ENCODE measurements around the gene PABPN1L.
"Not testable (repeated sequence)": the region's sequence is repeated elsewhere in the genome, so short reads cannot be mapped to it uniquely, and the experiment has no call there.

PABPN1L gene

DNA sequence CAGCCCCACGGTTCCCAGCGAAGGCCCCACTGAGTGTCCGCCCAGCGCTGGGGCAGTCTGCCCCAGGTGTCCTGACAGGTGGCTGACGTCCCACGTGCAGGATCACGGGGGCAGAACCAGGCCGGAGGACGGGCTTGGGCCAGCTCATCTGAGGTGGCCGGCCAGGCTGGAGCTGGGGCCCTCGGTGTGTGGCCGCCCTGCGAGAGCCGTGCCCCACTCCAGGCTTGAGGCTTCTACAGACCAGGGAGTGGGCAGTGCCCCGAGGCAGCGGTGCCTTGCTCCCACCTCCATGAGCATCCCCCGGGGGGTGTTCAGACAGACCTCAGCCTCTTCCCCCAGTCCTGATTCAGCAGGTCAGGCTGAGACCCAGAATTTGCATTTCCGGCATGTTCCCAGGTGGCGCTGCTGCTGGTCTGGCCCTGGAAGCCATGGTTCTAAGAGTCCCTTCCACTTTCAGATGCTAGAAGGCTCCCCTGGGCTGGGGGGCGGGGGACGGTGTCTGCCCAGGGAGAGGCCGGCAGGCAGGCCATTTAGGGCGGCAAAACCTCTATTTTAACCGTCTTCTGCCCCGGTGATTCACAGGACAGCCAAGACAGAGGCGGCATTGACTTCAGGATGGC lies 35.4 kb upstream of the PABPN1L start:
- DNase-seq (ENCODE audit: low read depth in 2 of 2) = no peak

DNA sequence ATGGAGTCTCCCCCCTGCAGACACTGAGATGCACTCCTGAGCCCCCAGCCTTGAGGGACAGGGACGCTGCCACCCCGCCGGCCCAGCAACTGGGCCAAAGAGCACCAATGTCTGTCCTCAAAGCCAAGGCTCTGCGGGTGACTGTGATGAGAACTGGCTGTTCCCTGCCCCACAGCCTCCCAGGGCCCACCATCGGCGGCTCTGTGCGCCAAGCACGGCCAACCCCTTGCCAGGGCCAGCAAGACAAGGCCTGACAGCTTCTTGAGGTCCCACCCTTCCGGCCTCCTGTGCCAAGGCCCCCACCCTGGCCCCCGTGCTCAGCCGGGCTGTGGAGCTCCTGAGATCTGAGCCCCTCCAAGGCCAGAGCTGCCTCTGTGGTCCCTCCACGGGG lies 34.2 kb upstream of the PABPN1L start:
- DNase-seq (ENCODE audit: low read depth in 2 of 2) = no peak

DNA sequence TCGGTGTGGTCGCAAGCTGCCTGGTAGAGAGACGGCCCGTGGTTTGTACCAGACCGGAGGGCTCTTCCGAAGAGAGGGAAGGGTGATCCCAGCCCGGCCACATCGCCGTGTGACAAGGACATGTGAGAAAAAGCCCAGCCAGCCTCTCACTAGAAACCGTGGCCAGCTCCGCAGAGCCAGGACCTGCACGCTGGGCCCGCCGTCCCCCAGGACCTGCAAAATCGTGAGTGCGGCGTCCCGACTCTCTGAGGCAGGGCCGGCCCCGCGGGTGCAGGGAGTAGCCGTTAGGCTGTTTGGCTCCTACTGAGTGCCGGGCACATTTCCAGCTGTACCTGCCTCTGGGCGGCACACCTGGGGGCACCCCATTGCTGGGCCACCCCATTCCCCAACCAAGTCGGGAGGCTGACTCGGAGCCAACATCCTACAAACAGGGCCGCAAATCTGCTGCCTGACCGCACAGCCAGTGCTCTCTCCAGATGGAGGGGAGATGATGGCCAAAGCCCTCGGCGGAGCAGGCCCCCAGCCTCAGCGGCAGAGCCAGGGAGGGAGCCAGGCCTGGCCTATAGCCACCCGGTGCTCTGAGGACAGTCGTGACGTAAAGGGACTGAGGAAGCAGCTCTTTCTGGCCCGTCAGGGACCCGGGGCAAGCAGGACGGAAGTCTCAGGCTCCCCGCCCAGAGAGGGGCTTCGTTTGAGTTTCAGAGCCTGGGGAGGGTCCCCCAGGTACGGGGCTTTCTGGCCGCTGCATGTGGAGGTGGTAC lies 33.6 kb upstream of the PABPN1L start:
- no peak for DNase-seq (ENCODE audit: low read depth in 2 of 2)

DNA sequence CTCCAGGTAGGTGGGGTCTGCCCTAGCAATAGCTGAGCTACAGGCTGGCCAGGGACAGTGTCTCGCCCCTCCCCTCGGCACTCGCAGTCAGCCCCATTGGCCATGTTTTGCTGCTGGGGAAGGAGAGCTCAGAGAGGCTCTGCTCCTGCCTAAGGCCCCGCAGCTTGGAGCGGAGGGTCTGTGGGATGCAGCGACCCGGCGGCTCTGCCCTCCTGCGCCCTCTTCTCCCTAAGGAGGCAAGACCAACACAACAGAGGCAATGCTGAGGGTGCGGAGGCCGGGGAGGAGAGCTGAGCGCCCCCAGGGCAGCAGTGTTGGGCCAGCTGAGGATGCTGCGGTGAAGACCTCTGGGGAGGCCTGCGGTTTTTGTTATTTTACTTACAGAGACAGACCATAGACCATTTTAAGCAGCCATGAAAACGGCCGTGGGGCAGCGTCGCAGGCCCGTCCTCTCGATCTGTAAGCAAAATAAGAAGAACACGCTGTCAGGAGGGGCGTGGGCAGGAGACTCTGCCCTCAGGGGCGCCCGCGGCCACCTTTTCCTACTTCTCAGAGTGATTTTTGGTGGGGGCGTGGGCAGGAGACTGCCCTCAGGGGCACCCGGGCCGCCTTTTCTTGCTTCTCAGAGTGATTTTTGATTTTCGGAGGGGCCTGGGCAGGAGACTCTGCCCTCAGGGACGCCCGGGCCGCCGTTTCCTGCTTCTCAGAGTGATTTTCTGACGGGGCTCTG lies 31.4 kb upstream of the PABPN1L start:
- no peak for DNase-seq (ENCODE audit: low read depth in 2 of 2)

DNA sequence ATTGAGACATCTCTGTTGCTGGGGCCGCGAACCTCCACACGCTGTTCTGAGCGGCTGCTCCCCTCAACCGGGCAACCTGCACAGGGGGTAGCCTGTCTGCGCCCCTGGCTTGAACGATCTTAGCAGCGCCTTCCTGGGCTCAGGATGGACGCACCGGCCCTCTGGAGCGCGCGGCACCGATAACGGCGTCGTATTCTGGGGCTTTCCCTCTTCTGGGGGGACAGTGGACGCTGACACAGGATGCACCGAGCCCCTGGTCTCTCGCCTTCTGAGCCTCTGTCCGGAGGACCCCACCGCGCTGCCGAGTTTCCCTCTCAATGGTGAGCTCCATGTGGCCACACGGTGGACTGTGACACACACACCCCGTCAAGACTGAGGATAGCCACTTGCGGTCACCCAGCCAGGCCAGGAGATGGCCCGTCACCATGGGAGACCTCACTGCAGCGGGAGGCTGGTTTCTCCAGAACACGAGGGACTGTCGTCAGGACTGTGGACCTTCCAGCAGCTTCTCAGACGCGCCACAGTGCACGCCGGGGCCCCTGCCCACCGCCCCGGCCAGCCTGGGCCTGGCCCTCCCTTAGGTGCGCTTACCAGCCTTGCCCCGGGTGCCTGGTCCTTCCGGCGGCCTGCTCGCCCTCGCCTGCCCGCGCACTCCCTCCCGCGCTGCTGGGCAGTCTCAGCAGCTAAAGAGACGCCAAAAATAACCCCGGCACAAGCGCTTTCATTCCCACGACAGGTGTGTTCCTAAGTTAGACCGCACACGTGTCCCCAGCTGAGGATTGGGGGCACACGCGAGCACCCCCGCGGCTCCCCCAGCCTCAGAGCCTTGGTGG lies 30.0 kb upstream of the PABPN1L start:
- DNase-seq (ENCODE audit: low read depth in 2 of 2) = no peak

DNA sequence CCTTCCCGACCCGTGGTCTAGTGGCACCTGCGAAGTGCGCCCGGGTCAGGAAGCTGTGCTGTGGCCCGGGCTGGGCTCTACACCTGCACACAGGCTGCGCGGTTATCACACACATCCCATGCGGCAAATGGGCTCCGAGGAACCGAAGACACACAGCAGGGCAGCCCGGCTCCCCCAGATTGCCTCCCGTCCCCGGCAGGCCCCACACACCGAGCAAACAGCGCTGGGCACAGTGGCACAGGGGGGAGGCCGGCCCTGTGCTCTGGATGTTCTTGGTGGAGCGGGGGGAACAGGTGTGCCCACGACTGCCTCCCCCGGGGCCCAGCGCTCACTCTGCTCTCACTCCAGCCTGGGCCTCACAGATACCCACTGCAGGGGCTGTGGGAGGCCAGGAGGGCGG lies 28.9 kb upstream of the PABPN1L start:
- DNase-seq (ENCODE audit: low read depth in 2 of 2) = no peak

DNA sequence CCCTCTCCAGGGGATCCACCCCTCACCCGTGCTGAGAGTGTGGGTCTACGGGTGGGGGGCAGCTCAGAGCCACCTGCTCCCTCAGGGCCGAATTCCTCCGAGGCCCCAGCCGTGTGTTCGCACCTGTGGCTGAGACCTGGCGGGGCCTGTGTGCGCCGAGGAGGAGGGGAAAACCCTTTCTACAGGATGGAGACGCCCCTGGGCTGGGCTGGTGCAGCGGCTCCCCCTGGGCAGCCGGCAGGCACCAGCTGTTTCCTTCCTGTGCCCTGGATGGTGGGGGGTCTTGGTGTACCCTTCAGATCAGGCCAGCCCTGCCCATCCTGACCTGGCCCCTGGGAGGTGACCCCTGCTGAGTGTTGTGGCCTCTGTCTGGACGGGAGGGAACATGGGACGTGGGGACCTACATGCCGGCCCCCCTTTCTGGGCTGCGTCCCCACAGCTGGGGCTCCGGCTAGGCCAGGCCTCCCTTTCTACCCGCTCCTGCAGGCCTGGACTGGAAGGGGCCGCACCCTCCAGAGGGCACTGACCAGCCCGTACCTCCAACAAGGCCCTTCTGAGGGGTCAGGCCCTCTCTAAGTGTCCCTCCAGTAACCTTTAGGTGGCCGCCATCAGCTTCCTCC lies 28.3 kb upstream of the PABPN1L start:
- no peak for DNase-seq (ENCODE audit: low read depth in 2 of 2)

DNA sequence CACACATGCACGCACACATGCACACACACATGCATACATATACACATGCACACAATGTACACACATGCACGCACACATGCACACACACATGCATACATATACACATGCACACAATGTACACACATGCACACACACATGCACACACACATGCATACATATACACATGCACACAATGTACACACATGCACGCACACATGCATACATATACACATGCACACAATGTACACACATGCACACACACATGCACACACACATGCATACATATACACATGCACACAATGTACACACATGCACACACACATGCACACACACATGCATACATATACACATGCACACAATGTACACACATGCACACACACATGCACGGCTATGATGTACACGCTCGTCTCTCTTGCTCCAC lies 27.8 kb upstream of the PABPN1L start:
- DNase-seq (ENCODE audit: low read depth in 2 of 2) = not testable (repeated sequence)

DNA sequence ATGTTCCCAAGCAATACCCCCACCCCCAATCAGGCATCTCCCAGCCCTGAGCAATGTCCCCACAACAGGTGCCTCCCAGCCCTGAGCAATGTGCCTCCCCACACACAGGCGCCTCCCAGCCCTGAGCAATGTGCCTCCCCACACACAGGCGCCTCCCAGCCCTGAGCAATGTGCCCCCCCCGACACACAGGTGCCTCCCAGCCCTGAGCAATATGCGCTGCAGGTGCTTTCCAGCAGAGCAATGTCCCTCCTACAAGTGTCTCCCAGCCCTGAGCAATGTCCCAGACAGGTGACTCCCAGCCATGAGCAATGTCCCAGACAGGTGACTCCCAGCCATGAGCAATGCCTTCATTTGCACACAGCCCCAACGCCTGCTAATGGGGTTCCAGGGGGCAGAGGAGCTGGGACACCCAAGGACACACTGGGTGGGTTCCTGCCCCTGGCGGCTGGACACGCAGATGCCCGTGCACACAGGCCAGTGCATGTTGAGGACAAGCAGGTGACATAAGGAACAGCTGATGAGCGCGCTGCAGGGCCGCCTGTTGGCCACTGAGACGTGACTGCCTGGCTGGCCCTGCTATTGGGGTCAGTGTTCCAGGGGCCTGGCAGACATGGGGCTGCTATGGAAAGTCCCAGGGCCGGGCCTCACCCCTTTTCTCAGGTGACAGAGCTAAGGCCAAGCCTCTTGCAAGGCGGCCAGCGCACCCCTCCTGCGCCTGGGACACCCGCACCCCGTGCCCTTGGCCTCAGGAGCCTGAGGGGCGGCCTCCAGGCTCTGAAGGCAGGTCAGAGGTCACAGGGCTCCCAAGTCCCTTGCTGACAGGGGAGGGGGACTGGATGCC lies 26.9 kb upstream of the PABPN1L start:
- DNase-seq (ENCODE audit: low read depth in 2 of 2) = no peak

DNA sequence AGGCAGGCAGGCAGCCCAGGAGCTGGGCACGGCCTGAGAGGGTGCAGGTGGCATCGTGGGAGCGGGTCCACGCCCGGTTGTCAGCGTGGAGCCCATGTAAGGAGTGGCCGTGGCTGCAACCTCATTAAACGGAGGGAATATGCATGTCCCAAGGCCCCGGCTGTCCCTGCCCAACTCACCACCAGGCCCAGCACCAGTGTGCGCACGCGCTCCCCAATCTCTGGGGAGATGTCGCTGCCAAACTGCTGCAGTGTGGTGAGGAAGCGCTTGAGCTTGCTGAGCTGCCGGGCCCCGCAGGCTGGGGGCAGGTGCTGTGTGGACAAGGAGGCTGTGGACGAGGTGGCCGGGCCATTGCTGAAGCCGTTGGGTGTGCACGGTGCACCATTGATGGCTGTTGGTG lies 25.6 kb upstream of the PABPN1L start:
- DNase-seq (ENCODE audit: low read depth in 2 of 2) = no peak

DNA sequence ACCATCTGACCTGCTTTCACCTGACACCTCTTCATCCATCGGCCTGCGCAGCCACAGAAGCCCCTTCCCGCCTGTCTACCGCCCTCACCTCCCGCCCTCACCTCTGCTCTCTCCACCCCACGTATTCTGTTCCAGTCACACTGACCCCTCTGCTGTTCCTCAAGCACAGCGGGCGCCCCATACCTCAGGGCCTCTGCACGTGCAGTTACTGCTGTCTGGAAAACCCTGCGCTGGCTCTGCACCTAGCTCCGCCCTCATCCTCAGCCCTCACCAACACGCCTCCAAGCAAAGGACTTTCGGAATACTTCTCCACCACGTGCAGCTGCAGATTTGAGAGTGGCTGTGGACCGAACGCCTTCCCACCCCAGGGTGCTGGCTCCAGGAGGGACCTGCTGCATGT lies 24.6 kb upstream of the PABPN1L start:
- DNase-seq (ENCODE audit: low read depth in 2 of 2) = no peak

DNA sequence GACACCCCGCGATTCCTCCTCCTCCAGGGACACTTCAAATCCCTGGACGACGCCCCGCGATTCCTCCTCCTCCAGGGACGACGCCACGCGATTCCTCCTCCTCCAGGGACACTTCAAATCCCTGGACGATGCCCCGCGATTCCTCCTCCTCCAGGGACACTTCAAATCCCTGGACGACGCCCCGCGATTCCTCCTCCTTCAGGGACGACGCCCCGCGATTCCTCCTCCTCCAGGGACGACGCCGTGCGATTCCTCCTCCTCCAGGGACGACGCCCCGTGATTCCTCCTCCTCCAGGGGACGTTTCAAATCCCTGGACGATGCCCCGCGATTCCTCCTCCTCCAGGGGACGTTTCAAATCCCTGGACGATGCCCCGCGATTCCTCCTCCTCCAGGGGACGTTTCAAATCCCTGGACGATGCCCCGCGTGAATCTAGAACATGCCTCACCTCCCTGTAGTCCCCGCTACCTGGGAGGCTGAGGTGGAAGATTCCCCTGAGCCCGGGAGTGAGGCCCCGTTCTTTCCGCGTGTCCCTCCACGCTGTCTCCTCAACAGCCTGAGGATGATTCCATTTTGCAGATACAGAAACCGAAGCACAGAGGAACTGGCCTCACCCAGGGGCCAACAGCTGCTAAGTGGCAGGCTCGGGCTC lies 23.4 kb upstream of the PABPN1L start:
- DNase-seq (ENCODE audit: low read depth in 2 of 2) = not testable (repeated sequence)

DNA sequence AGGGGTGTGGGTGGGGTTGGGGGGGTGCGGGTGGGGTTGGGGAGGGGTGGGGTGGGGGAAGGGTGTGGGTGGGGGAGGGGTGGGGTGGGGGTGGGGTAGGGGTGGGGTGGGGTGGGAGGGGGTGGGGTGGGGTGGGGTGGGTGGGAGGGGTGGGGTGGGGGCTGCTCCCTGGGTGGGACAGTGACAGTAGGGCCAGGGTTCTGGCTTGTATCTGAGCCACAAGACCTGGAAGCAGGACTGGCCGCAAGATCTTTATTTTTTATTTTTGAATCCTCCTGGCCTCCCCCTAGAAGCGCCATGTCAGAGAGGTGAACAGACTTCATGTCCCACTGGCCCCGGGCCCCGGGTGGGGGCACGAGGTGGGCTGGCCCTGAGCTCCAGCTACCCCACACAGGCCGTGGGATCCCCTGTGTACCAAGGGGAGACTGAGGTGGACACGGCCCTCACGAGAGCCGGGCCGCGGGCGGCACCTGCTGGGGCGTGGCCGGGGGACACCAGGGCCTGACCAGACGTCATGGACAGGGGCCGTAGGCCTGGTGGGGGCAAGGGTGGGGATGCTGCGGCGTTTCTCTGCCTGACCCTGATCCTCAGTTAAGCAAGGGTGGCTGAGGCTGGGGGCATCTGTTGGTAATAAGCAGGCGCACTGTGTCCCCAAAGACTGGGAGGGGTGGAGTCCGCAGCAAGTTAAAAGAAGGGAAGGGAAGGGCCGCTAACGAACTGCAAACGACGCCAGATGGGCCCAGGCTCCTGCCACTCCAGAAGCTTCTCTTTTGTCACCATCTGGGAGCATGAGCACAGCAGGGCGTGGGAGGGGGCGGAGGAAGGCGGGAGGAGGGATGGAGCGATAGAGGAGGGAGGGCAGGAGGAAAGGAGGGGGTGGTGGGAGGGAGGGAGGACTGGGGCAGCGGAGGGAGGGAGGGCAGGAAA lies 22.3 kb upstream of the PABPN1L start:
- DNase-seq (ENCODE audit: low read depth in 2 of 2) = no peak

DNA sequence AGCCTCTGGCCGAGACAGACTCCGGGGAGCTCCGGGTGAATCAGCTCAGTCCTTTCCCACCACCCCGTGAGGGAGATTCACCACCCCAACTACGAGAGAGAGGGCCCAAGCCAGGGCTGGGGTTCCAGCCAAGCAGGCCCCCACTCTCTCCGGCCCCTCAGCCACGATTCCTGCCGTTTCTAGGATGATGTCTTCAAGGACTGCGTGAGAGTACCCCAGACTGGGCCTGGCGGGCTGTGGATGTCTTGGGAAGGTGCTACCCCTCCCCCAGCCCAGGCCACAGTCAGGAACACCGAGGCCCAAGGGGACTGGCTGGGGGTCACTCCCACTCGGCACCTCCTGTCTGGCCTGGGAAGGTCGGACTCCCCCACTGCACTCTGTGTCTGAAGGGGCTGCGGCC lies 21.6 kb upstream of the PABPN1L start:
- DNase-seq (ENCODE audit: low read depth in 2 of 2) = no peak

DNA sequence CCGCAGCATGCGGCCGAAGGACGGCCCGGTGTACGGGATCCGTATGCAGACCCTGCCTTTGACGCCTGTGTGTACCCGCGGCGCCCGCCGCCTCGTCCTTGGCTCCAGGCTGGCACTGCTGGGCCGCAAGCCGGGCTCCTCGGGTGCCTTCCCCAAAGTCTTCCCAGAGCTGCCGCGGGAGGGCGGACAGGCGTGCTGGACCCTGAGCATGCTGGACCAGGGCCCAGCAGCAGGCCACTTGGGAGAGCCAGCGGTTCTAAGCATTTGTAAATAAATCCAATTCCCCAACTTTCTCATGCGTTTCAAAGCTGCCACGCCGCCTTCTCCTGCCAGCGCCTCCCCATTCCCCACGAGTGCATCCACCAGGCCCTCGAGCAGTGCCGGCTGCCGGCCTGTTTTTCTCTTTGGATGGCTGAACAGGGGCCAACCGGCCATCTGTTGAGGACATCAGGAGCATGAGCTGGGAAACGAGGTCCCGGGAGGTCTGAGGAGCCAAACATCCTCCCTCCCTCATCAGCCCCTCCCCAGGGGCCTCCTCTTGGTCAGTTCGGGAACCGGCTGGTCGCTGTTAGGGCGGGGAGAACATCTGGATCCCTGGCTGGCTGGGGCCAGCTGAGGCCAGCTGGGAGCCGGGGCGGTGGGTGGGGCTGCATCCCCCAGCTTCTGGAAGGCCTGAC lies 20.5 kb upstream of the PABPN1L start:
- DNase-seq (ENCODE audit: low read depth in 2 of 2) = no peak

DNA sequence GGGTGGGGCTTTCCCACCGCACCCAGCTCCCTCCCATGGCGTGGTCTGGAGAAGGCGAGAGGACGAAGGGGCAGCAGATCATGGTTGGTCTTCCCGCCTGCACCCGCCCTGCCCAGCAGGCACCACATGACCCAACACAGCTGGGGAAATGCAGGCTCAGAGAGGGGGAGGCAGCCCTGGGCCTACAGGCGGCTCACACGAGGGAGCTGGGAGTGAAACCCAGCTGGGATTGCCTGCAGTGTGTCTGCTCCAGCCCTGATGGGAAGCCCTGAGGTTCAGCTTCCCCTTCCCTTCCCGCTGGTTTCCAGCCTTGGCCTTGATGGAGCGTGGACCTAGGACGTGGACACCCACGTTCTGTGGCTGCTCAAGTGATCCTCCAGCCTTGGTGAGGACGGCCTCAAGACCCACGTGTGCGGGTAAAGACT lies 20.0 kb upstream of the PABPN1L start:
- DNase-seq (ENCODE audit: low read depth in 2 of 2) = no peak

DNA sequence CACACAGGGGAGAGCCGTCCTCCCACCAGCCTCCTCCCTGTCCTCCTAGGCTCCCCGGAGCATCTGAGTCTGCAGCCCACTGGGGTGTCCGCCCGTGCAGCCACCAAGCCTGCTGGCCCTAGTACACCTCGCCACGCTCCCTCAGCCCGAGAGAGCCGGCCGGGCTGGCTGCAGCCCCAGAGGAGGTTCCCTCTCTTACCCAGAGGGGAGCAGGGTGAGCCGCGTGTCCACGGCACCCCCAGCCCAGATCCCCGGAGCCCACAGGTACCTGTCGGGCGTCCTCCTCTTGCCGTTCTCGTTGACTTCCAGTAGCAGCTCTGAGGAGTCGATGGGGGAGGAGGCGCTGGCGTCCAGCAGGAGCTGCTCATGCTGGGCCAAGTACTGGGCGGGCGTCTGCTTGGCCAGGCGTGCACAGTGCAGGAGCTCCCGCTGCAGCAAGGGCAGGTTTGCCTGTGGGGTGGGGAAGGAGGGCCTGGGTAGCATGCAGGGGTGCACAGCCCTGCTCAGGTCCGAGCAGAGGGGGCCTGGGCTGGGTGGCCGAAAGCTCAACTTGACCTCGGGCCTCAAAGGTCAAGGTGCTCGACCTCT lies 19.3 kb upstream of the PABPN1L start:
- no peak for DNase-seq (ENCODE audit: low read depth in 2 of 2)

Measured in stimulated activated CD8-positive, alpha-beta memory T cell treated with anti-CD3 and anti-CD28 coated beads, Interleukin-7, amount 100 ng/mL, for 4 hours (primary cell).